ENCODE data around the gene GNG4. TPM values are rescaled to one million over a fixed set of nuclear protein-coding genes. Genes with fewer than 3 reads are reported as not detected.
"Not testable (repeated sequence)": the region's sequence is repeated elsewhere in the genome, so short reads cannot be mapped to it uniquely, and the experiment has no call there.

The GNG4 gene
- polyA plus RNA-seq, 3 donors from 2014 or later = not detected

DNA sequence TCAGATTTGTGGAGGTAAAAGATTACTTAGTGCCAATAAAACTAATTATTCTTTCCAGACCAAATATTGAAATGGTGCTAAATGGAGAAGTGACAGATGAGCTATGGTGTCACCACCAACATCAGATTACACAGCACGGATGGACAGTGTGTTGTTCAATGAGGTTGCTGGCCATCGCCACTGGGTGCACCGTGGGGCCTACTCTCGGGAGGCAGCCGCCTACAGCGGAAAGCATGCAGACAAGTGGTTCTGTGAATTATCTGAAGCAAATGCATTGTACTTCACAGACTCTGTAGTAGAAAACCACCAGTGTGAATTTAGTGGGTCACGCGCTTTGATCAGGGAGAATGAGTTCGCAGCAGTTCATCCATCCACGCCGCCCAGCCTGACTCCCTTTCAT is 42.3 kb downstream of the GNG4 start:
- Mint-ChIP-seq H3K4me1 (no peaks in the 10 kb centered on the region), H3K4me3 (peak overlapping the region in 1 of 5 donors; percentile 7), H3K36me3 (no peaks in the 10 kb centered on the region), H3K9me3 (peaks cover 0 to 2% (median 0%) of the 10 kb centered on the region in 6 donors), H3K27ac (no peak overlapping the region), H3K27me3 (ENCODE audit: low read depth in 3 of 3) (peaks cover 0 to 1% (median 0%) of the 10 kb centered on the region in 3 donors)
- no peak for DNase-seq

- Mint-ChIP-seq H3K36me3 (no peaks in the 10 kb centered on the region), H3K27me3 (ENCODE audit: low read depth in 3 of 3) (peaks cover 0 to 7% (median 5%) of the 10 kb centered on the region in 3 donors), H3K27ac (no peak overlapping the region), H3K4me3 (no peak overlapping the region), H3K9me3 (peaks cover 0 to 2% (median 0%) of the 10 kb centered on the region in 6 donors), H3K4me1 (no peaks in the 10 kb centered on the region)
- no peak for DNase-seq
Measured at GRCh38 chr1:235601104-235601503, 48.5 kb downstream of the GNG4 start.

- DNase-seq = no peak
- peaks cover 0 to 8% (median 5%) of the 10 kb centered on the region in 3 donors for H3K27me3 Mint-ChIP-seq (ENCODE audit: low read depth in 3 of 3)
- no peaks in the 10 kb centered on the region for H3K4me1 Mint-ChIP-seq
- no peak overlapping the region for H3K4me3 Mint-ChIP-seq
- H3K9me3 Mint-ChIP-seq = no peaks in the 10 kb centered on the region
- no peaks in the 10 kb centered on the region for H3K36me3 Mint-ChIP-seq
- H3K27ac Mint-ChIP-seq = no peak overlapping the region
Measured at GRCh38 chr1:235599536-235599935, 50.0 kb downstream of the GNG4 start.

- H3K9me3 Mint-ChIP-seq = no peaks in the 10 kb centered on the region
- DNase-seq = no peak
- no peak overlapping the region for H3K27ac Mint-ChIP-seq
- H3K36me3 Mint-ChIP-seq = no peaks in the 10 kb centered on the region
- H3K4me1 Mint-ChIP-seq = peaks cover 8 to 9% of the 10 kb centered on the region in 2 donors
- no peak overlapping the region for H3K4me3 Mint-ChIP-seq
- peaks cover 0 to 13% (median 10%) of the 10 kb centered on the region in 3 donors for H3K27me3 Mint-ChIP-seq (ENCODE audit: low read depth in 3 of 3)
Measured at GRCh38 chr1:235597867-235598553, 51.6 kb downstream of the GNG4 start.

DNA sequence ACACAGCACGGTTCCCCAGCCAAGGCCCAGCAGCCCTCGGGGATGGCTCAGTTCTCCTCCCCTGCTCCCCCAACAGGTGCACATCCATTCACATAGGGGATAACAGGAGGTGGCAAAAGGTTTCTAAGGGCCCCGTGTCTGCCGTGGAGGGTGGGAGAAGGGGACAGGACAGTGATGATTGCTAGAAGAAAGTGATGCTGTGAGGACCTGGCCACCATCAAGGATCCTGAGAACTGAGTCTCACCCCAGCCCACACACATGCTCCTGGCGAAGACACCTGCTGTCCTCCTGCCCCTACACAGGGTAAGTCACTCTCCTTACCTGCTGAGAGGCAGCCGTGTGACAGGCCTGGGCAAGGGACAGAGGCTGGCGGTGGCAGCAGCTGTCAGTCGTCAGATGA is 54.5 kb downstream of the GNG4 start:
- Mint-ChIP-seq H3K4me3 (no peak overlapping the region), H3K4me1 (peaks cover 8 to 9% of the 10 kb centered on the region in 2 donors), H3K27ac (no peak overlapping the region), H3K9me3 (peaks cover 0 to 1% (median 0%) of the 10 kb centered on the region in 6 donors), H3K27me3 (ENCODE audit: low read depth in 3 of 3) (peaks cover 0 to 15% (median 10%) of the 10 kb centered on the region in 3 donors), H3K36me3 (peaks cover 0 to 3% (median 0%) of the 10 kb centered on the region in 3 donors)
- DNase-seq = no peak

GRCh38 chr1:235594281-235594895 is 55.2 kb downstream of the GNG4 start:
- peaks cover 0 to 15% (median 10%) of the 10 kb centered on the region in 3 donors for H3K27me3 Mint-ChIP-seq (ENCODE audit: low read depth in 3 of 3)
- DNase-seq, H3K4me1 Mint-ChIP-seq: not testable (repeated sequence)

DNA sequence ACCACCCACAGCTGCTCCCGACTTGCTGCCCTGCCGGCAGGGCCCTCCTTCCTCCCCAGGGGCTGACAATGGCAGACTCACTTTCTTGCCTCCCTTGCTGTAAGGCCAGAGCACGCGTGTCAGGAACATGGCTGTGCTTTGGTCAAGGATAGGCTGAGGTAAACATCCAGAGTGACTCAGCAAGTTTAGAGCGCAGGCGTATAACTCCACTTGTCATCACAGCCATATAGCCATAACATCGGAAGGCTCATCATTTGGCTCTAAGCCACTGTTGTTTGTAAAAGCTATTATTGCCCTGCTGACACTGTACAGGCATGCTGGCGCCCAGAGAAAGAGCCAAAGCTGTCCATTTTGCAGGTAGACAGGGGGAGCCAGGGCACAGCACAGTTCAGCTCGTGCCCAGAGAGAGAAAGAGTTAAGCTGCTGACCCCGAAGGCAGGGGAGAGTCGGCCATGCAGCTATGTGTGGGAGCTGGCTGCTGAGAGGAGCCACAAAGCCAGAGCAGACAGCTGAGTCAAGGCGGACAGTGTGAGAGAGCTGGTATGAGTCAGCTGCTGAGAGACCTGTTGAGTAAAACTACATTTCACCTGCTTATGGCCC is 60.6 kb downstream of the GNG4 start:
- Mint-ChIP-seq H3K36me3 (peaks cover 0 to 3% (median 0%) of the 10 kb centered on the region in 3 donors), H3K27ac (peak overlapping the region in 1 of 6 donors; percentile 67), H3K9me3 (peaks cover 0 to 13% (median 2%) of the 10 kb centered on the region in 6 donors), H3K4me1 (peaks cover 7 to 12% of the 10 kb centered on the region in 2 donors), H3K4me3 (no peak overlapping the region), H3K27me3 (ENCODE audit: low read depth in 3 of 3) (peaks cover 5 to 8% (median 7%) of the 10 kb centered on the region in 3 donors)
- no peak for DNase-seq

More at GRCh38 chr1:235594281-235594895, 55.2 kb downstream of the GNG4 start:
- not testable (repeated sequence) for H3K27ac Mint-ChIP-seq, H3K4me3 Mint-ChIP-seq, H3K9me3 Mint-ChIP-seq, H3K36me3 Mint-ChIP-seq

DNA sequence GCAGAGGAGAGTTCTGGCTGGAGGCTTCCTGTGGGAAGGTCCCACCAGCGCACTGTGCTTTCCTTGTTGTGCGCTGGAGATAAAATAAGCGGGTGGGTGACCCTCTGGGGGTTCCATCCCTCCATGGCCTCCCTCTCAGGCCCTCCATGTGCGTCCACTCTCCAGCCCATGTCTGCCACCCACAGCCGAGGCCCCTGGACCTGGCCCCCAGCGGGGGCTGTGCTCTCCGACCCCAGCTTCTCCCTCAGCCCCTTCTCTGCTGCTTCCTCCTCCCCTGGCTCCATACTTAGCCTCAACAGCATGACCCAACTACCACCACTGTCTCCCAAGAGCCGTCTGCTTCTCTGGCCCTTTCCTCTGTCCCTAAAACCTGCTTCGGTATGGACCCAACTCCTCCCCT is 61.4 kb downstream of the GNG4 start:
- Mint-ChIP-seq H3K9me3 (peaks cover 0 to 13% (median 2%) of the 10 kb centered on the region in 6 donors), H3K4me1 (peaks cover 0 to 6% of the 10 kb centered on the region in 2 donors), H3K4me3 (no peak overlapping the region), H3K36me3 (peaks cover 0 to 3% (median 0%) of the 10 kb centered on the region in 3 donors), H3K27me3 (ENCODE audit: low read depth in 3 of 3) (peaks cover 5 to 8% (median 5%) of the 10 kb centered on the region in 3 donors), H3K27ac (peak overlapping the region in 2 of 6 donors; percentile 59 to 73)
- DNase-seq = no peak

DNA sequence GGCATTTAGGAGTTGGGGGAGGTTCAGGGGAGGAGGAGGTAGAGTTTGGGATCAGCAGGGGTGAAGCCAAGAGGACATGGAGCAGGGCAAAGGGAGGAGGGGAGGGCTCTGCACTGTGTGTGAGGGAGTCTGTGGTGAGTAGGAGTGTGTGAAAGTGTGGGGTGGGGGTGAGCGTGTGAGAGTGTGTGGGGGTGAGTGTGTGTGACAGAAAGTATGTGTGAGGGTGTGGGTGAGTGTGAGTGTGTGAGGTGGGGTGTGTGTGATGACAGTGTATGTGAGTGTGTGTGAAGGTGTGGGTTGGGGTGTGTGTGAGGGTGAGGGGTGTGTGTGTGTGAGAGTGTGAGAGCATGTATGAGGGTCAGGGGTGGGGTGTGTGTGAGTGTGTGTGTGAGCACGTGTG is 62.6 kb downstream of the GNG4 start:
- Mint-ChIP-seq H3K9me3 (peaks cover 0 to 13% (median 2%) of the 10 kb centered on the region in 6 donors), H3K36me3 (peaks cover 0 to 3% (median 0%) of the 10 kb centered on the region in 3 donors), H3K4me3 (no peak overlapping the region), H3K4me1 (peaks cover 0 to 6% of the 10 kb centered on the region in 2 donors), H3K27ac (peak overlapping the region in 5 of 6 donors; percentile 12 to 82 (median 34)), H3K27me3 (ENCODE audit: low read depth in 3 of 3) (peaks cover 4 to 13% (median 10%) of the 10 kb centered on the region in 3 donors)
- DNase-seq = no peak

- peaks cover 0 to 13% (median 2%) of the 10 kb centered on the region in 6 donors for H3K9me3 Mint-ChIP-seq
- peaks cover 2 to 14% (median 11%) of the 10 kb centered on the region in 3 donors for H3K27me3 Mint-ChIP-seq (ENCODE audit: low read depth in 3 of 3)
- H3K4me3 Mint-ChIP-seq = no peak overlapping the region
- peak overlapping the region in 3 of 6 donors; percentile 34 to 49 (median 35) for H3K27ac Mint-ChIP-seq
- DNase-seq = no peak
- peaks cover 0 to under 1% (median 0%) of the 10 kb centered on the region in 3 donors for H3K36me3 Mint-ChIP-seq
- peaks cover 0 to 6% of the 10 kb centered on the region in 2 donors for H3K4me1 Mint-ChIP-seq
Measured at GRCh38 chr1:235586413-235586812, 63.2 kb downstream of the GNG4 start.

GRCh38 chr1:235584973-235585372 is 64.6 kb downstream of the GNG4 start:
- Mint-ChIP-seq H3K9me3 (peaks cover 0 to 12% (median 2%) of the 10 kb centered on the region in 6 donors), H3K36me3 (no peaks in the 10 kb centered on the region), H3K4me1 (peaks cover 0 to 6% of the 10 kb centered on the region in 2 donors), H3K4me3 (no peak overlapping the region), H3K27ac (no peak overlapping the region), H3K27me3 (ENCODE audit: low read depth in 3 of 3) (peaks cover 2 to 14% (median 14%) of the 10 kb centered on the region in 3 donors)
- no peak for DNase-seq

DNA sequence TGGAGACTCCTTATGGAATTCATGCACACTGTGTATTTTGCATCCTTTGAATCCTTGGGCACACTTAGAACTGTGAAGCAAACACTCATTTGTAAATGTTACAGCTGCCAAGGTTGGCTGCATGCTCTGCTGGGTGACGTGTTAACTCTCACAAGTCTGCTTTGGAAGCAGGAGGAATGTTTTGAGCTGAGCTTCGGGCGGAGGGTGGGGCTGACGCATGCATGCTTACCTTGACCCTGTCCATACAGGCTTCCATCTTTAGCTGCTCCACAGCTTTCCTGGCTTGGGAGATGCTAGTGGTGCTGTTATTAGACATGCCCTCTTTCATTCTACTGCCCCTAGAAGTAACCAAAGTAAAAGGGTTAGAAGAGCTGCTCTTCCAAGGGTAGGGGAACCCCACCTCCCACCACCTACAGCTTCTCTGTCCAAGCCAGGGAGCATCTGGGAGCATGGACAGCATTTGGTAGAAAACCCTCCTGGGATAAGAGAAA is 66.0 kb downstream of the GNG4 start:
- Mint-ChIP-seq H3K4me3 (no peak overlapping the region), H3K27me3 (ENCODE audit: low read depth in 3 of 3) (peaks cover 2 to 14% (median 14%) of the 10 kb centered on the region in 3 donors), H3K4me1 (peaks cover 0 to 5% of the 10 kb centered on the region in 2 donors), H3K36me3 (no peaks in the 10 kb centered on the region), H3K9me3 (peaks cover 0 to 7% (median under 1%) of the 10 kb centered on the region in 6 donors), H3K27ac (no peak overlapping the region)
- no peak for DNase-seq

- peaks cover 2 to 14% (median 12%) of the 10 kb centered on the region in 3 donors for H3K27me3 Mint-ChIP-seq (ENCODE audit: low read depth in 3 of 3)
- DNase-seq = no peak
- H3K9me3 Mint-ChIP-seq = peaks cover 0 to 5% (median 0%) of the 10 kb centered on the region in 6 donors
- no peaks in the 10 kb centered on the region for H3K36me3 Mint-ChIP-seq
- no peak overlapping the region for H3K4me3 Mint-ChIP-seq
- H3K27ac Mint-ChIP-seq = no peak overlapping the region
- peaks cover 0 to 5% of the 10 kb centered on the region in 2 donors for H3K4me1 Mint-ChIP-seq
Measured at GRCh38 chr1:235582130-235582529, 67.5 kb downstream of the GNG4 start.

Measured in immature natural killer cell (primary cell).